Chondrocyte (in vitro differentiated cells): ENCODE data around the gene SH2D3A. TPM values are rescaled to one million over a fixed set of nuclear protein-coding genes. Genes with fewer than 3 reads are reported as not detected.

Experiments
- DNase-seq: peaks from one replicate; pipeline ENCODE4 v3.0.0; 2021; ENCODE audit warnings: mixed read lengths, low spot score
- H3K27ac Mint-ChIP-seq: one replicate; pipeline ENCODE4 v1.8.0; 2021; ENCODE audit warnings: mild to moderate bottlenecking, moderate library complexity, mixed read lengths; ENCODE audit not compliant: unreplicated experiment
- H3K27me3 Mint-ChIP-seq: 2 replicates; pipeline ENCODE4 v1.8.0; 2021; ENCODE audit warnings: low read depth, mixed read lengths
- H3K36me3 Mint-ChIP-seq: 2 replicates; pipeline ENCODE4 v1.8.0; 2021; ENCODE audit warnings: low read depth, mixed read lengths
- H3K4me1 Mint-ChIP-seq: 2 replicates; pipeline ENCODE4 v1.8.0; 2021; ENCODE audit warnings: low read depth, mild to moderate bottlenecking, mixed read lengths
- H3K4me3 Mint-ChIP-seq: one replicate; pipeline ENCODE4 v1.8.0; 2021; ENCODE audit warnings: mild to moderate bottlenecking, moderate library complexity, mixed read lengths; ENCODE audit not compliant: unreplicated experiment
- H3K9me3 Mint-ChIP-seq: 2 replicates; pipeline ENCODE4 v1.8.0; 2021; ENCODE audit warnings: low read depth, mixed read lengths
- CTCF ChIP-seq: fragments of 200-600 bp; sonication (generic); IDR thresholded peaks from 2 replicates; pipeline ENCODE4 v1.5.0; 2021; ENCODE audit warnings: antibody characterized with exemption, mild to moderate bottlenecking, moderate library complexity
- microRNA-seq: library from miRNA; unstranded; fragments of <30 nt; microRNA quantifications from one replicate; pipeline ENCODE4 v1.2.0, GENCODE V29; 2020; ENCODE audit warnings: borderline number of aligned reads
- total RNA-seq: library from RNA; stranded (reverse); gene quantifications from 3 replicates; pipeline ENCODE4 v1.2.1, GENCODE V29; 2021

Gene SH2D3A
- total RNA-seq, 1 donor from 2014 or later: 0.52 TPM

- TF ChIP-seq CTCF: no peak
- Mint-ChIP-seq H3K36me3 (no peaks in the 10 kb centered on the region), H3K27ac (no peak overlapping the region), H3K27me3 (peaks cover 35% of the 10 kb centered on the region), H3K9me3 (no peaks in the 10 kb centered on the region), H3K4me1 (no peaks in the 10 kb centered on the region), H3K4me3 (no peak overlapping the region)
- no peak for DNase-seq
These were observed 58.9 kb downstream of the SH2D3A start for GRCh38 chr19:6708346-6708745.

GRCh38 chr19:6707658-6708018 is 59.6 kb downstream of the SH2D3A start:
- Mint-ChIP-seq H3K27me3 (peaks cover 42% of the 10 kb centered on the region), H3K4me1 (no peaks in the 10 kb centered on the region), H3K4me3 (no peak overlapping the region), H3K9me3 (no peaks in the 10 kb centered on the region), H3K27ac (no peak overlapping the region), H3K36me3 (no peaks in the 10 kb centered on the region)
- DNase-seq: peak; percentile 84
- TF ChIP-seq CTCF: no peak

- peak; percentile 90 for DNase-seq
- Mint-ChIP-seq H3K4me3 (no peak overlapping the region), H3K36me3 (no peaks in the 10 kb centered on the region), H3K27me3 (peaks cover 42% of the 10 kb centered on the region), H3K27ac (no peak overlapping the region), H3K4me1 (no peaks in the 10 kb centered on the region), H3K9me3 (no peaks in the 10 kb centered on the region)
- no peak for TF ChIP-seq CTCF
These were observed 60.1 kb downstream of the SH2D3A start for GRCh38 chr19:6707011-6707657.

GRCh38 chr19:6706633-6706958 is 60.6 kb downstream of the SH2D3A start:
- H3K4me1 Mint-ChIP-seq: no peaks in the 10 kb centered on the region
- H3K27ac Mint-ChIP-seq: no peak overlapping the region
- no peak for DNase-seq
- H3K27me3 Mint-ChIP-seq: peaks cover 45% of the 10 kb centered on the region
- TF ChIP-seq CTCF: no peak
- H3K36me3 Mint-ChIP-seq: no peaks in the 10 kb centered on the region
- no peak overlapping the region for H3K4me3 Mint-ChIP-seq
- H3K9me3 Mint-ChIP-seq: no peaks in the 10 kb centered on the region

GRCh38 chr19:6705931-6706632 is 61.2 kb downstream of the SH2D3A start:
- Mint-ChIP-seq H3K36me3 (no peaks in the 10 kb centered on the region), H3K4me1 (no peaks in the 10 kb centered on the region), H3K27me3 (peaks cover 40% of the 10 kb centered on the region), H3K4me3 (no peak overlapping the region), H3K27ac (no peak overlapping the region), H3K9me3 (no peaks in the 10 kb centered on the region)
- TF ChIP-seq CTCF: no peak
- DNase-seq: peak; percentile 42

Small RNAs within 50 kb of the gene (microRNA-seq; reads per million reads assigned to microRNA genes)
- gene MIR6791: not detected

Other genes starting within 250 kb of the SH2D3A start
- 5.9 to 6.9 TPM (median 6.7 TPM) in 3 replicates for gene TNFSF9, start 236.4 kb downstream of the SH2D3A start, total RNA-seq
- 3.3 to 8.1 TPM (median 3.9 TPM) in 3 replicates for gene CD70, start 176.3 kb downstream of the SH2D3A start, total RNA-seq
- not detected in 3 replicates for gene TNFSF14, start 97.3 kb downstream of the SH2D3A start, total RNA-seq
- gene C3, start 46.8 kb downstream of the SH2D3A start, total RNA-seq: 0.77 TPM in 1 of 3 replicates, not detected in the others
- gene GPR108, start 29.9 kb downstream of the SH2D3A start, total RNA-seq: 38.4 to 42.4 TPM (median 39.8 TPM) in 3 replicates
- gene TRIP10, start 27.8 kb downstream of the SH2D3A start, total RNA-seq: 81.6 to 107 TPM (median 103 TPM) in 3 replicates
- gene VAV1, start 5.3 kb upstream of the SH2D3A start, total RNA-seq: not detected in 3 replicates
- not detected in 3 replicates for gene ADGRE1, start 120.1 kb upstream of the SH2D3A start, total RNA-seq